RCC 7860 (cell line): Measurements from ENCODE around the gene MFSD2A.
"Not testable (repeated sequence)": the region's sequence is repeated elsewhere in the genome, so short reads cannot be mapped to it uniquely, and the experiment has no call there.

ENCODE experiments used
- DNase-seq: peaks from one replicate; pipeline ENCODE4 v3.0.0-alpha.2; 2015; ENCODE audit warnings: low spot score
- FAIRE-seq: peaks from 2 replicates; lab custom pipeline; 2012; peaks lifted over from hg19 to GRCh38; lab: Jason Lieb, UNC

MFSD2A gene

GRCh38 chr1:39996396-39997004 lies 41.6 kb downstream of the MFSD2A start:
- FAIRE-seq (no peak), DNase-seq (no peak)

- FAIRE-seq: no peak
- DNase-seq: no peak
Observed at GRCh38 chr1:40001456-40001855, 46.5 kb downstream of the MFSD2A start.

- no peak for DNase-seq
- FAIRE-seq: no peak
Observed at GRCh38 chr1:40003156-40004093, 48.5 kb downstream of the MFSD2A start.

GRCh38 chr1:40004857-40005256 lies 49.9 kb downstream of the MFSD2A start:
- DNase-seq (no peak), FAIRE-seq (no peak)

- not testable (repeated sequence) for FAIRE-seq
Observed at GRCh38 chr1:40007481-40008034, 52.6 kb downstream of the MFSD2A start.

GRCh38 chr1:40011198-40011597 lies 56.3 kb downstream of the MFSD2A start:
- DNase-seq (no peak), FAIRE-seq (no peak)

More at GRCh38 chr1:40007481-40008034, 52.6 kb downstream of the MFSD2A start:
- DNase-seq: not testable (repeated sequence)

GRCh38 chr1:40014253-40014706 lies 59.3 kb downstream of the MFSD2A start:
- FAIRE-seq: no peak
- DNase-seq: no peak

- DNase-seq: peak; percentile 84
- peak; percentile 94 for FAIRE-seq
Observed at GRCh38 chr1:40014812-40015594, 60.1 kb downstream of the MFSD2A start.

GRCh38 chr1:40017951-40018575 lies 63.1 kb downstream of the MFSD2A start:
- FAIRE-seq (no peak), DNase-seq (no peak)
